Measurements from ENCODE around the gene KIAA0825.

KIAA0825 gene

DNA sequence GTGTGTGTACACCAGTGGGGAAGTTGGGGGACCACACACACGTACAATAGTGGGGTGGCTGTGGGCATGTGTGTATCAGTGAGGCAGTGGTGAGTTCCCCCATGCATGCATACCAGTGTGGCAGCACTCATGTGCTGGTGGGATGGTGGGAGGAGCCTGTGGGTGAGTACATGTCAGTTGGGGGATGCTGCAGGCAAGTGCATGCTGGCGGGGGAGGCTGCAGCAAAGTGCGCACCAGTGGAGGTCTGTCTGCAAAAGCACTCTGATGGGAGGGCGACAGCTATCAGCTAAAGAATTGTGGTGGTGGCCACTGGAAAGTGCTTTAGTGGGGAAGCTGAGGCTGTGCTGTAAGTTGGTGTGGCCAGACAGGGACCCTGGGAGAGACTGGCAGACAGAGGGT lies 418.8 kb downstream of the KIAA0825 start:
- Histone ChIP-seq H3K36me3 (ENCODE audit: insufficient read depth, low read length) (no peaks in the 10 kb centered on the region), H3K4me1 (ENCODE audit: insufficient read depth, low read length) (no peaks in the 10 kb centered on the region), H3K27me3 (ENCODE audit: insufficient read depth, low read length, poor library complexity) (no peaks in the 10 kb centered on the region), H3K79me2 (ENCODE audit: insufficient read depth, low read length) (no peaks in the 10 kb centered on the region), H4K20me1 (ENCODE audit: insufficient read depth, low read length) (no peaks in the 10 kb centered on the region), H3K4me3 (ENCODE audit: low read depth in 1 of 2, low read length in 2 of 2) (no peak overlapping the region), H3K4me2 (ENCODE audit: insufficient read depth, low read length) (no peak overlapping the region), H3K9ac (ENCODE audit: low read depth, low read length) (no peak overlapping the region), H2AFZ (ENCODE audit: low read depth, low read length) (no peak overlapping the region), H3K27ac (ENCODE audit: low read length) (no peak overlapping the region), H3K9me3 (ENCODE audit: insufficient read depth, low read length, severe bottlenecking) (no peaks in the 10 kb centered on the region)
- no peak for ATAC-seq (ENCODE audit: insufficient read depth, low read depth)
- no peak for DNase-seq
- TF ChIP-seq, protein P1, sequence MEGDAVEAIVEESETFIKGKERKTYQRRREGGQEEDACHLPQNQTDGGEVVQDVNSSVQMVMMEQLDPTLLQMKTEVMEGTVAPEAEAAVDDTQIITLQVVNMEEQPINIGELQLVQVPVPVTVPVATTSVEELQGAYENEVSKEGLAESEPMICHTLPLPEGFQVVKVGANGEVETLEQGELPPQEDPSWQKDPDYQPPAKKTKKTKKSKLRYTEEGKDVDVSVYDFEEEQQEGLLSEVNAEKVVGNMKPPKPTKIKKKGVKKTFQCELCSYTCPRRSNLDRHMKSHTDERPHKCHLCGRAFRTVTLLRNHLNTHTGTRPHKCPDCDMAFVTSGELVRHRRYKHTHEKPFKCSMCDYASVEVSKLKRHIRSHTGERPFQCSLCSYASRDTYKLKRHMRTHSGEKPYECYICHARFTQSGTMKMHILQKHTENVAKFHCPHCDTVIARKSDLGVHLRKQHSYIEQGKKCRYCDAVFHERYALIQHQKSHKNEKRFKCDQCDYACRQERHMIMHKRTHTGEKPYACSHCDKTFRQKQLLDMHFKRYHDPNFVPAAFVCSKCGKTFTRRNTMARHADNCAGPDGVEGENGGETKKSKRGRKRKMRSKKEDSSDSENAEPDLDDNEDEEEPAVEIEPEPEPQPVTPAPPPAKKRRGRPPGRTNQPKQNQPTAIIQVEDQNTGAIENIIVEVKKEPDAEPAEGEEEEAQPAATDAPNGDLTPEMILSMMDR (IDR thresholded peaks at IDR 0.05; ENCODE audit: borderline replicate concordance, extremely low read depth, low read length, poor library complexity, severe bottlenecking), result no peak
- no peak for TF ChIP-seq EZH2 (IDR thresholded peaks at IDR 0.05; ENCODE audit: borderline replicate concordance, low read depth, low read length, severe bottlenecking)

DNA sequence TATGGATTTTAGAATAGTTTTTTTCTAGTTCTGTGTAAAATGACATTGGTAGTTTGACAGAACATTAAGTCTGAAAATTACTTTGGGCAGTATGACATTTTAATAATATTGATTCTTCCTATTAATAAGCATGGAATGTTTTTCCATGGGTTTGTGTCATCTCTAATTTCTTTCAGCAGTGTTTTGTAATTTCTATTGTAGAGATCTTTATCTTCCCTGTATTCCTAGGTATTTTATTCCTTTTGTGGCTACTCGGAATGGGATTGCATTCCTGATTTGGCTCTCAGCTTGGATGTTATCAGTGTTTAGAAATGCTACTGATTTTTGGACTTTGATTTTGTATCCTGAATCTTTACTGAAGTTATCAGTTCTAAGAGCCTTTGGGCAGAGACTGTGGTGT lies 420.4 kb downstream of the KIAA0825 start:
- H3K36me3 ChIP-seq (ENCODE audit: insufficient read depth, low read length), result no peaks in the 10 kb centered on the region
- H3K4me2 ChIP-seq (ENCODE audit: insufficient read depth, low read length), result no peak overlapping the region
- ATAC-seq (ENCODE audit: insufficient read depth, low read depth) (no peak), DNase-seq (no peak)
- H3K9ac ChIP-seq (ENCODE audit: low read depth, low read length), result no peak overlapping the region
- H4K20me1 ChIP-seq (ENCODE audit: insufficient read depth, low read length), result no peaks in the 10 kb centered on the region
- no peaks in the 10 kb centered on the region for H3K27me3 ChIP-seq (ENCODE audit: insufficient read depth, low read length, poor library complexity)
- no peak overlapping the region for H3K27ac ChIP-seq (ENCODE audit: low read length)
- no peak overlapping the region for H2AFZ ChIP-seq (ENCODE audit: low read depth, low read length)
- no peaks in the 10 kb centered on the region for H3K79me2 ChIP-seq (ENCODE audit: insufficient read depth, low read length)
- H3K4me1 ChIP-seq (ENCODE audit: insufficient read depth, low read length), result no peaks in the 10 kb centered on the region
- TF ChIP-seq, protein P1 (IDR thresholded peaks at IDR 0.05; ENCODE audit: borderline replicate concordance, extremely low read depth, low read length, poor library complexity, severe bottlenecking), result no peak
- TF ChIP-seq EZH2 (IDR thresholded peaks at IDR 0.05; ENCODE audit: borderline replicate concordance, low read depth, low read length, severe bottlenecking), result no peak
- H3K9me3 ChIP-seq (ENCODE audit: insufficient read depth, low read length, severe bottlenecking), result no peaks in the 10 kb centered on the region
- H3K4me3 ChIP-seq (ENCODE audit: low read depth in 1 of 2, low read length in 2 of 2), result no peak overlapping the region

DNA sequence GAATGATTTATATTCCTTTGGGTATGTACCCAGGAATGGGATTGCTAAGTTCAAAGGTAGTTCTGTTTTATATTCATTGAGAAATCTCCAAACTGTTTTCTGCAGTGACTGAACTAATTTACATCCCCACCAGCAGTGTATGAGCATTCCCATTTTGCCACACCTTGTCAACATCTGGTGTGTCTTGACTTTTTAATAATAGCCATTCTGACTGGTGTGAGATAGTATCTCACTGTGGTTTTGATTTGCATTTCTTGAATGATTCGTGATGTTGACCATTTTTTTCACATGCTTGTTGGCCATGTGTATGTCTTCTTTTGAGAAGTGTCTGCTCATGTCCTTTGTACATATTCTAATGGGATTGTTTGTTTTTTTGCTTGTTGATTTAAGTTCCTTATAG lies 421.5 kb downstream of the KIAA0825 start:
- TF ChIP-seq EZH2 (IDR thresholded peaks at IDR 0.05; ENCODE audit: borderline replicate concordance, low read depth, low read length, severe bottlenecking), result no peak
- TF ChIP-seq, protein P1 (IDR thresholded peaks at IDR 0.05; ENCODE audit: borderline replicate concordance, extremely low read depth, low read length, poor library complexity, severe bottlenecking), result no peak
- Histone ChIP-seq H3K4me1 (ENCODE audit: insufficient read depth, low read length) (no peaks in the 10 kb centered on the region), H3K4me3 (ENCODE audit: low read depth in 1 of 2, low read length in 2 of 2) (no peak overlapping the region), H3K4me2 (ENCODE audit: insufficient read depth, low read length) (no peak overlapping the region), H3K36me3 (ENCODE audit: insufficient read depth, low read length) (no peaks in the 10 kb centered on the region), H3K79me2 (ENCODE audit: insufficient read depth, low read length) (no peaks in the 10 kb centered on the region), H3K9ac (ENCODE audit: low read depth, low read length) (no peak overlapping the region), H3K9me3 (ENCODE audit: insufficient read depth, low read length, severe bottlenecking) (no peaks in the 10 kb centered on the region), H4K20me1 (ENCODE audit: insufficient read depth, low read length) (no peaks in the 10 kb centered on the region), H3K27ac (ENCODE audit: low read length) (no peak overlapping the region), H2AFZ (ENCODE audit: low read depth, low read length) (no peak overlapping the region), H3K27me3 (ENCODE audit: insufficient read depth, low read length, poor library complexity) (no peaks in the 10 kb centered on the region)
- no peak for DNase-seq
- no peak for ATAC-seq (ENCODE audit: insufficient read depth, low read depth)
